IMR-90 (cell line): ENCODE measurements around the gene VPREB3.

Source experiments
- CTCF ChIP-seq: conservative IDR thresholded peaks from 2 replicates; pipeline ENCODE4 v1.5.1; 2012; ENCODE audit warnings: mild to moderate bottlenecking, low read depth, low read length, improper control_type of control experiment
- MAZ ChIP-seq: IDR thresholded peaks from 2 replicates; pipeline ENCODE4 v1.6.1; 2012; ENCODE audit warnings: low read depth, mild to moderate bottlenecking, low read length, improper control_type of control experiment, moderate library complexity, borderline replicate concordance
- POLR2A ChIP-seq: IDR thresholded peaks from 2 replicates; pipeline ENCODE4 v1.6.1; 2012; ENCODE audit warnings: mild to moderate bottlenecking, low read depth, low read length
- USF2 ChIP-seq: fragments of 150-350 bp; IDR thresholded peaks from 2 replicates; pipeline ENCODE4 v1.6.1; 2017; ENCODE audit warnings: mild to moderate bottlenecking, antibody characterized with exemption, low read length, low read depth

- TF ChIP-seq CTCF: no peak
- TF ChIP-seq USF2: no peak
- no peak for TF ChIP-seq POLR2A
- no peak for TF ChIP-seq MAZ
Observed at GRCh38 chr22:23801886-23802377, 47.7 kb upstream of the VPREB3 start.
